Ishikawa (cell line): ENCODE data around the gene LPP.

ENCODE experiments used
- CEBPB ChIP-seq: IDR thresholded peaks from 2 replicates; pipeline ENCODE4 v1.6.1; 2012
- CREB1 ChIP-seq: IDR thresholded peaks from 2 replicates; pipeline ENCODE4 v1.6.1; 2012; ENCODE audit warnings: low read depth
- EGR1 ChIP-seq: IDR thresholded peaks from 2 replicates; pipeline ENCODE4 v1.6.1; 2012
- EP300 ChIP-seq: IDR thresholded peaks from 2 replicates; pipeline ENCODE4 v1.6.1; 2012; ENCODE audit warnings: borderline replicate concordance
- FOXM1 ChIP-seq: IDR thresholded peaks from 2 replicates; pipeline ENCODE4 v1.6.1; 2012; ENCODE audit warnings: low read depth, borderline replicate concordance
- MAX ChIP-seq: IDR thresholded peaks from 2 replicates; pipeline ENCODE4 v1.6.1; 2012
- NFIC ChIP-seq: IDR thresholded peaks from 2 replicates; pipeline ENCODE4 v1.6.1; 2012
- RAD21 ChIP-seq: IDR thresholded peaks from 2 replicates; pipeline ENCODE4 v1.6.1; 2012; ENCODE audit warnings: low read depth
- REST ChIP-seq: IDR thresholded peaks from 2 replicates; pipeline ENCODE4 v1.6.1; 2012; ENCODE audit warnings: low read depth, mild to moderate bottlenecking
- TAF1 ChIP-seq: IDR thresholded peaks from 2 replicates; pipeline ENCODE4 v1.6.1; 2012; ENCODE audit warnings: low read depth, mild to moderate bottlenecking
- TCF12 ChIP-seq: IDR thresholded peaks from 2 replicates; pipeline ENCODE4 v1.6.1; 2012; ENCODE audit warnings: low read depth
- TEAD4 ChIP-seq: IDR thresholded peaks from 2 replicates; pipeline ENCODE4 v1.6.1; 2012
- USF1 ChIP-seq: IDR thresholded peaks from 2 replicates; pipeline ENCODE4 v1.6.1; 2012
- YY1 ChIP-seq: IDR thresholded peaks from 2 replicates; pipeline ENCODE4 v1.6.1; 2012; ENCODE audit warnings: low read depth
- ZBTB7A ChIP-seq: IDR thresholded peaks from 2 replicates; pipeline ENCODE4 v1.6.1; 2012; ENCODE audit warnings: low read depth

LPP gene

GRCh38 chr3:188358787-188359493, 205.0 kb downstream of the LPP start:
- TF ChIP-seq EP300 (no peak), NFIC (no peak), RAD21 (no peak), TEAD4 (no peak), CEBPB (no peak), TCF12 (no peak), FOXM1 (no peak), TAF1 (no peak), ZBTB7A (no peak), CREB1 (no peak), EGR1 (no peak), MAX (no peak), REST (no peak), YY1 (no peak), USF1 (no peak)

DNA sequence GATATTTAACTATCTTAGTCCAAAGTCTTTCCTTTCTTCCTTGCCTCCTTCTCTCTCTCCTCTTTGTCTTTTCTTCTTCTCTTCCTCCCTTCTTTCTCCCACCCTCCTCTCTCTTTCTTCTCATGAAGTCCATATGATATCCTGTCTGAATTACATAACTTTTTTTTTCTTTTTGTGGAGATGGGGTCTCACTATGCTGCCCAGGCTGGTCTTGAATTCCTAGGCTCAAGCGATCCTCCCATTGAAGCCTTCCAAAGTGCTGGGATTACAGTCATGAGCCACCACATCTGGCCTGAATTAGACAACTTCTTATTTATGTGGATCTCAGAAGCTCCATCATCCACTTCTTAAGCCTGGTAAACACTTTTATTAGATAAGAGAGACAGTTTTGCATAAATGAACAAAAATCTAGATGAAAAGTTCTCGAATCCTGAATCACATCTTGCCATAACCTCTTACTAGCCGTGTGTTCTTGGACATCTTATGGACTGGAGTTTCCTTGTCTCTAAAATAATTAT, 206.5 kb downstream of the LPP start:
- TF ChIP-seq YY1 (no peak), TCF12 (no peak), CEBPB (no peak)

- TF ChIP-seq YY1 (no peak), TAF1 (no peak), FOXM1 (no peak), CREB1 (no peak), RAD21 (no peak), MAX (no peak), TCF12 (no peak), EGR1 (no peak), USF1 (no peak), CEBPB (no peak)
These were observed 207.9 kb downstream of the LPP start for GRCh38 chr3:188361888-188362287.

DNA sequence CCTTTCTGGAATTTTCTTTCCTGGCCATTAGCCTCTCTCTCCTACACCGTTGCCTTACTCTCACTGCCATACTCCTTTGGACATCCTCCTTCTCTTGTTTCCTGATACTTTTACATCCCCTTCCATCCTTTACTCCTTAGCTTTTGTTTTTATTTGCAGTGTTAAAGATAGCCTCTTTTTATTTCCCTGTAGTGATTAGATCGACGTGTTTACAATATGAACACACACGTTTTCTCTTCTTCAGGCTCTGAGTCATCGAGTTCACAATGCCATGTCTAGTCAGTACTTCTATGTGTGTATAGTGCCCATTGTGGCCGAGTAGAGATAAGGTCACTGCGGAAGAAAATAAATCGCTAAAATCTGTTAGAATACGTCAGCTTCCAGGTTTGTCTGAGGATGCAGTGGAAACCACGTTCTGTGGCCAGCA, 208.5 kb downstream of the LPP start:
- TF ChIP-seq NFIC: no peak
- TF ChIP-seq RAD21: no peak
- TF ChIP-seq CEBPB: no peak
- TF ChIP-seq TCF12: no peak
- TF ChIP-seq ZBTB7A: no peak
- no peak for TF ChIP-seq CREB1
- TF ChIP-seq YY1: no peak

DNA sequence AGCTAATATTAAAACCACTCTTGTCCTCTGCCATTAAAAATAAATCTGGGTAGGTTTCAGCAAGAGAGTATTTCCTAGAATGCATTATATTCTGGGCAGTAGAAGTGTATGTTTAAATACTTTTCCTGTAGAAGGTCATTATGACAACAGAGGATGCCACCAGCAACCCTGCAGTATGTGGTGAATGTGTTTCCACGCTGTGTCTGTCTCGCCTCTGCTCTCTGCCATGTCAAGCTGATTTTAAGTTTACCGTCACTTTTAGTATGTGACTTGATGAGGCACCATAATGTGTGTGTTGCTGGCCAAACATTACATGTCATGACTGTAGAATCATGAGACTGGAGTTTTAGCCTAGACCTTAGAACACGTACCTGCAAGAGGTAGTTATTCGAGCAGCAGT, 211.2 kb downstream of the LPP start:
- TF ChIP-seq CREB1 (no peak), ZBTB7A (no peak), EP300 (no peak), CEBPB (no peak)

- TF ChIP-seq RAD21: no peak
- no peak for TF ChIP-seq ZBTB7A
These were observed 212.2 kb downstream of the LPP start for GRCh38 chr3:188365988-188366698.

GRCh38 chr3:188367678-188368077, 213.7 kb downstream of the LPP start:
- no peak for TF ChIP-seq EGR1
- TF ChIP-seq CEBPB: no peak
- no peak for TF ChIP-seq FOXM1
- no peak for TF ChIP-seq ZBTB7A
- no peak for TF ChIP-seq EP300
- no peak for TF ChIP-seq RAD21
- TF ChIP-seq CREB1: no peak
- no peak for TF ChIP-seq TEAD4

GRCh38 chr3:188369526-188369925, 215.6 kb downstream of the LPP start:
- TF ChIP-seq EGR1: no peak
